LNCaP clone FGC (cell line): ENCODE data around the gene WWC1.
"Not testable (repeated sequence)": the region's sequence is repeated elsewhere in the genome, so short reads cannot be mapped to it uniquely, and the experiment has no call there.

Experiments
- DNase-seq: peaks from one replicate; pipeline ENCODE4 v3.0.0-alpha.2; 2011; ENCODE audit warnings: low read depth
- H3K4me3 ChIP-seq: 2 replicates; pipeline ENCODE4 v1.5.1; 2011; ENCODE audit warnings: mild to moderate bottlenecking, low read depth, low read length, control low read depth
- CTCF ChIP-seq: IDR thresholded peaks from 2 replicates; pipeline ENCODE4 v1.5.1; 2012; ENCODE audit warnings: mild to moderate bottlenecking; ENCODE audit not compliant: control insufficient read depth, insufficient read depth; ENCODE audit errors: extremely low read depth

Gene WWC1

GRCh38 chr5:168329302-168329701 is 37.9 kb downstream of the WWC1 start:
- H3K4me3 ChIP-seq, result peak overlapping the region; percentile 44
- TF ChIP-seq CTCF, result no peak
- peak; percentile 35 for DNase-seq

GRCh38 chr5:168332042-168332441 is 40.6 kb downstream of the WWC1 start:
- H3K4me3 ChIP-seq, result no peak overlapping the region
- DNase-seq, result no peak

GRCh38 chr5:168334280-168334679 is 42.8 kb downstream of the WWC1 start:
- DNase-seq, result no peak
- TF ChIP-seq CTCF, result no peak
- H3K4me3 ChIP-seq, result no peak overlapping the region

More at GRCh38 chr5:168332042-168332441, 40.6 kb downstream of the WWC1 start:
- TF ChIP-seq CTCF, result no peak

- TF ChIP-seq CTCF, result no peak
- no peak overlapping the region for H3K4me3 ChIP-seq
- no peak for DNase-seq
Observed at GRCh38 chr5:168334695-168335094, 43.2 kb downstream of the WWC1 start.

- DNase-seq, result no peak
- no peak for TF ChIP-seq CTCF
- H3K4me3 ChIP-seq, result no peak overlapping the region
Observed at GRCh38 chr5:168337361-168337760, 45.9 kb downstream of the WWC1 start.

- DNase-seq, result no peak
- no peak for TF ChIP-seq CTCF
- no peak overlapping the region for H3K4me3 ChIP-seq
Observed at GRCh38 chr5:168339109-168339771, 47.8 kb downstream of the WWC1 start.

GRCh38 chr5:168339772-168340140 is 48.3 kb downstream of the WWC1 start:
- not testable (repeated sequence) for DNase-seq, H3K4me3 ChIP-seq
